Measurements from ENCODE around the gene NFIC.
"Not testable (repeated sequence)": the region's sequence is repeated elsewhere in the genome, so short reads cannot be mapped to it uniquely, and the experiment has no call there.

Gene NFIC

DNA sequence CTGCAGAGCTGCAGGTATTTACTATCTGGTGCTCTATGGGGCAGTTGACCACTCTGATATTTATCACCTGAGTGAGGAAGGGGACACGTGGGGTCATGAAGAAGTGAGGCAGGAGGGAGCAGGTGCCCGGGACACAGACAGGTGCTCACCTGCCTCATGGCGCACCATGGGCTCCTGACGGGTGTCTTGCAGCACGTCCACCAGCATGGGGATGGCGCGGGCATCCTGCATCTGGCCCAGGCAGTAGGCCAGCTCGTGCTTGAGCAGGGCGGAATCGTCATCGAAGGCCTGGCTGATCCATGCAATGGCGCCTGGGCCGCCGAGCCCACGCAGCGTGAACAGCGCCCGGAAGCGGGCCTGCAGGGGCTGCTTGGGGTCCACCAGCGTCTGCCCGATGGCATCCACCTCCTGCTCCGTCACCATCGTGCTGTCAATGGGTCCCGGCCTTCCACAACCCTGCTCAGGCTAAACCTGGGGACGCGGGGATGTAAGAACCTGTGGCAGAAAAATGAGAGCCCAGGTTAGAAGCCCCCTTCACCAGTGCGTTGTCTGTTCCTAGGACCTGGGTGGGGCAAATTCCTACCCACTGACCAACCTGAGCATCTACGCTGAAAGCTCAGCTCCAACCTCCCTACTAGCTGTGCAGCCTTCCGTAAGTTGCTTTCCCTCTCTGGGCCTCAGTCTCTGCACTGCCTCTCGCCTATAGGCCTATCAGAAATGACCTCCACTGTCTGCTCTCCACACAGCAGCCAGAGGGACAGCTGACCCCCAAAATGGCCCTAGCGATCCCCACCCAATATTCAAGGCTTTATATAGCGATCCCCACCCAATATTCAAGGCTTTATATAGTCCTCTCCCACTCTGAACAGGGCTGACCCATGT is 130.2 kb downstream of the NFIC start:
- no peak for DNase-seq

DNA sequence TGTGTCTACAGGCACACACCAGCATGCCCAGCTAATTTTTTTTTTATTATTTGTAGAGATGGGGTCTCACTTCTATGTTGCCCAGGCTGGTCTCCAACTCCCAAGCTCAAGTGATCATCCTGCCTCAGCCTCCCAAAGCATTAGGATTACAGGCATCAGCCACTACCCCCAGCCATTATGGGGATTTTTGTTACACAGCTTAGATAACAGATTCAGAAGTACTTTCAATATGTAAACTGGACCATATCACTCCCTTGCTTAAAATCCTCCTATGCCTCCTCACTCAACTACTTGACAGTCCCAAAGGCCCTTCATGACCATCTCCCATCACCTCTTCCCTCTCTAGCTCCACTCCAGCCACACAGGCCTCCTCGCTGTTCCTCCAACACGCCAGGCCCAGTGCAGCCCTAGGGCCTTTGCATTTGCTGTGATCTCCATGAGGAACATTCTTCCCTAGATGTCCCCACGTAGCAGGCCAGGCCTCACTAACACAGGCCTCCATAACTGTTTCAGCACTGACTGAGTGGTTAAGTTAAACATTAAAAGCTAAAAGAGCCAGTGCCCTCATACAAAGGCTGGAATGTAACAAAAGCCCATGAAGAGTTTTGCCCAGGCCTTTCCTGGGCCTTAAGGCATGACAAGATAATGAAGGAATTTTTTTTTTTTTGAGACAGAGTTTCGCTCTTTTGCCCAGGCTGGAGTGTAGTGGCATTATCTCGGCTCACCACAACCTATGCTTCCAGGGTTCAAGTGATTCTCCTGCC is 131.6 kb downstream of the NFIC start:
- no peak for DNase-seq

DNA sequence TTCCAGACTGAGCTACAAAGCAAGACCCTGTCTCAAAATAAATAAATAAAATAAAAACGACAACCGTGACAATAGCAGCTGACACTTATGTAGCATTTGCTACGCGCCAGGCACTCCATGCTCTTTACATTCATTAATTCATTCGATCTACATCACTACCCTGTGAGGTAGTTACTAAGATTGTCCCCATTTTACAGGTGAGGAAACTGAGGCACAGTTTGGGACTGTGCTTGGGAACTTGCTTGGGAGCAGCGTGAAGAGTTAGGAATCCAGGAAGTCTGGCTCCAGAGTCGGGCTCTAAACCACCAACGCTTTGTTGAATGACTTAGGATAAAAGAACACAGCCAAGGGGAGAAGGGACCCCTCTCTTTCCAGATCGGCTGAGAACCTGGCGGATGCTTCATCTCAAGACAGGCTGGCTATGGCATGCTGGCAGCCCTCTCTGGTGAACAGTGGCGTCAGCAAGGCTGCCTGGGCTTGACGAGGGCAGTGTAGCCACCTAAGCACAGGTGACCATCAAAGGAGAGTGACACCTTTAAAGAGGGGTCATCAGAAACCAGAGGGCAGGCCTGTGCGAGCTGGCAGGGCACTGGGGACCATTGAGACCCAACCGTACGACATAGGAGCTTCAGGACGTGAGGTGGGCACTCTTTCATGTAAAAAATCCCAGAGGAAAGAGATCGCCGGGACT is 133.5 kb downstream of the NFIC start:
- no peak for DNase-seq

DNA sequence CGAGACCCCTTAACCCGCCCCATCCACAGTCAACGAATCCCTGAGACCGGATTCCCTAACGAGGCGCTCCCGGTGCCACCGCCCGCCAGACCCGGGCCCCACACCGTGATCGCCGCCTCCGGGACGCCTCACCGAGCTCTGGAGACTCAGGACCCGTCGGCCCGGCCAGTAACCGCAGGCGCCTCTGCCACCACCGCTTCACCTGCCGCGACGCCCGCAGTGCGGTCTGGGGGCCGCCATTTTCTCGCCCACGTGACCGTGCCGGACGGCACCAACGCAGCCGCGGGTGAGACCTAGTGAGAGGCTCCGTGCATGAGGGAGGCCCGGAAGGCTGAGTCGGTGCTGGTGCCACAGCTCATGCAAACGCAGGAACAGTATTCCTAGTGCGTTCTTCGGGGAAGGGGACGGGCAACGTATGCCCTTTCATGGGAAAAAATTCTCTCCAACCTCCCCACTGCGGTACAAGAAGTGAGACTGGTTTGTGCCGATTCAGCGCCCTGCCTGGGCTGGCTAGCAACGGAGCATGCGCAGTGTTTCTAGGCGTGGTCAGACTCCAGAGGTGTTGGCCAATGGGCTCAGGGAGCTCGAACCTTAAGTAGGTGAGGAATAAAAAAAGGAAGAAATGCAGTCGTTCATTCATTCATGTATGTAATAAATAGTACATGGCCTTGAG is 134.2 kb downstream of the NFIC start, which contains the start of gene DOHH:
Gene DOHH, minus strand, starts transcription at position 246 of the 673 bp plus-strand sequence. CDS start 3,860 bp downstream, outside the sequence.
- DNase-seq: peak; percentile 99

DNA sequence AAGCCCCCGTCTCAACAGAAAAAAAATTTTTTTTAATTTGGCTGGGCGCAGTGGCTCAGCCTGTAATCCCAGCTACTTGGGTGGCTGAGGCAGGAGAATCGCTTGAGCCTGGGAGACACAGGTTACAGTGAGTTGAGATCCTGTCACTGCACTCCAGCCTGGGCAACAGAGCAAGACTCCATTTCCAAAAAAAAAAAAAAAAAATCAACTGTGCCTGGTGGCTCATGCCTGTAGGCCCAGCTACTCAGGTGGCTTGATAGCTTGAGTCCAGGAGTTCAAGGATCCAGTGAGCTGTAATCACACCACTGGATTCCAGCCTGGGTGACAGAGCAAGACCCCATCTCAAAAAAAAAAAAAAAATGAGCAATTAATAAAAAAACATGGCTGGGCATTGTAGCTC is 135.4 kb downstream of the NFIC start:
- no peak for DNase-seq

DNA sequence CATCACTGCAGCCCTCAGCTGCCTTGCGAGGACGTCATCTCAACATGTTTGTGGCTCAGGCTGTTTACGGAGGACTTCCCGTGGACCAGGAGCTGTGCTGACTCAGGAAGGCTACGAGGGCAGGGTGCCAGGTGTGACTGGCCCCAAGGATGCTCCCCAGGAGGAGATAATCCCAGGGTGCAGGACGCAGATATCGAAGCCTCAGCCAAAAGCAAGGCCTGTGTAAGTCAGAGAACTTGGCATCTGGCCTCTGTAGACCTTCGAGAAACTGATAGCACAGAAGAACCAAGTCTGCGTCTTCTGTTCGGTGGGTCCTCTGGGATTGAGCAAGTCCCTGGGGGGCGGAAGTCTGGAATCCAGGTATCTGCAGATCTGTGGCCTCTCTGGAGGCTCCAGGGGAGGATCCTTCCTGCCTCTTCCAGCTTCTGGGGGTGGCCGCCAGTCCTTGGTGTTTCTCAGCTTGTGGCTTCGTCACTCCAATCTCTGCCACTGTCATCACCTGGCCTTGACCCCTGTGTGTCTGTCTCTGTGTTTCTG is 136.7 kb downstream of the NFIC start:
- DNase-seq: peak; percentile 42

DNA sequence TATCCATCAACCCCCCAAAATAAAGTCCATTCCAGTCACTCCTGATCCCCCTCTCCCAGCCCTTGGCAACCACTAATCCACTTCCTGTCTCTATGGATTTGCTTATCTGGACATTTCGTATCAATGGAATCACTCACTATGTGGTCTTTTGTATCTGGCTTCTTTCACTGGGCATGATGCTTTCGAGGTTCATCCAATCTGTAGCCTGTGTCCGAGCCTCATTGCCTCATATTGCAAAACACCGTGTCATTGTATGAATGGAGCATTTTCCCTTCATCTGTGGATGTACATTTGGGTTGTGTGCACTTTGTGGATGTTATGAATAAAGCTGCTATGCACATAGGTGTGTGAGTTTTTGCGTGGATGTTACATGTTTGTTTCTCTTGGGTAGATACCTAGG is 138.4 kb downstream of the NFIC start:
- peak; percentile 30 for DNase-seq

DNA sequence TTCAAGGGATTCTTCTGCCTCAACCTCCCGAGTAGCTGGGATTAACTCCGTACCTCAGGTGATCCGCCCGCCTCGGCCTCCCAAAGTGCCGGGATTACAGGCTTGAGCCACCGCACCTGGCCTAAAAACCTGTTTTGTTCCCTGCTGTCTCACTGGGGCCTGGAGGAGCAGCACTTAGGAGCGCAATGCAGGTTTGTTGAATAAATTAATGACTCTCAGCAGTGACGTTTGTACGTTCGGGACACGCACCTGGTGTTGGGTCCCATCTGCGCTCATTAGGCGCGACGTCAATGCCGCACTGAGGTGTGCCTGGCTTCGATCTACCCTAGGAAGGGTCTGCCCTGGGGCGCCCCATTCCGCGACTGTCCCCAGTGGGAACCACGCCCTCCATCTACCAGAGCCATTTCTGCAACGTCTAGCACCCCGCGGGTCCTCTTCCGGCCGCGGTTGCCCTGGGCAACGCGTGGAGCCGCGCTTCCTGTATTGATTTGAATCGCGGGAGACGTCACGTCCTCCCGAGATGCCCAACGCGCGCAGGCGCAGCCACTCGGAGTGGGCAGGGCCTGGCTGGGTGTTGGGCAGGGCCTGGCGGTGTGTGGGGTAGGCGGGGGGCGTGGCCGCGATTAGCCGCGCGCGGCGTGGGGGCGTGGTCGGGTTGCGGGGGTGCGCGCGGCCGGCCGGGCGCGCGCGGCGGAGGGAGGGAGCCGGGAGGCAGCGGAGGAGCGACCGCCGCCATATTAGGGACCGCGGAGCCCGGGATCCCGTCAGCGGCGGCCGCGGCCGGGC is 139.4 kb downstream of the NFIC start, which contains the start of gene FZR1:
Gene FZR1, plus strand, starts transcription at position 714 of the 786 bp plus-strand sequence. CDS start 16,679 bp downstream, outside the sequence.
- DNase-seq: peak; percentile 99

DNA sequence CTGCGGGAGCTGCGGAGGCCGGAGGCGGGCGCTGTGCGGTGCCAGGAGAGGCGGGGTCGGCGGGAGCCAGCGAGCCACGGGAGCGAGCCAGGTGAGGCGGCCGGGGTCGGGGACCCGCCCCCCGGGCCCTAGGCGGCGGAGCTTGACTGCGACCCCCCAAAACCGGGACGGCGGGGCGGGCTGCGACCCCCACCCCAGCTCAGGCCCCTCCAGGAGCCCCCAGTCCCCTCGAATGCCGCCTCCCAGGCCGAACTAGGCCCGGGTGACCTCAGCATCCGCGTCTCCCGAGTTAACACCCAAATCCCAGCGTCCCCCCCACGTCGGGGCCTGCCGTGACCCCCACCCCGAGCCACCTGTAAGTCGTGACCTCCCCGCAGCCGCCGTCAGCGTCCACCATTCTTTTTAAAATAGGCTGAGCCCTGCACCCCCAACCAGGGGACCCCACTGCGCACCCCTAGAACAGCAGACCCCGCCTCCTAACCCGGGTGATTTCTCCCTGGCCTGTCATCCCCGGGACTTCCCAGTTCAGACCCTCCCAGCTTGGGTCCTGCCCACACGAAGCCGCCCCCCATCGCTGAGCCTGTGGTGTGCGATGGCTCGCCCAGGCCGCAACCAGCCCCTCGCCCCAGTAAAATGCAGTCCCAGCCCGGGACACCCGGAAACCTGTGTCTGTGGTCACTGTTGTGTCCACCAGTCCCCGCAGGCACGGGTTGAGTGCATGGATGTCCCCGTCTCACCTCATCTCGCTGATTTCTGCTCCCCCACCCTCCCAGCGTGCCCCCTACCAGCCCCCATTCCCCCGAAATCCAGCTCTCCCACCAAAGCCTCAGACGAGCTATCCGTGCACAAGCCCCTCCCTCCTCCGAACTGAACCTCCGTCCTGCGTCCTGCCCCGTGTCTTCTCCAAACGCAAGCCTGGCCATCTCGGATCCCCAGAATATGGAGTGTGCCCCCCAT is 140.3 kb downstream of the NFIC start:
- peak; percentile 47 for DNase-seq

DNA sequence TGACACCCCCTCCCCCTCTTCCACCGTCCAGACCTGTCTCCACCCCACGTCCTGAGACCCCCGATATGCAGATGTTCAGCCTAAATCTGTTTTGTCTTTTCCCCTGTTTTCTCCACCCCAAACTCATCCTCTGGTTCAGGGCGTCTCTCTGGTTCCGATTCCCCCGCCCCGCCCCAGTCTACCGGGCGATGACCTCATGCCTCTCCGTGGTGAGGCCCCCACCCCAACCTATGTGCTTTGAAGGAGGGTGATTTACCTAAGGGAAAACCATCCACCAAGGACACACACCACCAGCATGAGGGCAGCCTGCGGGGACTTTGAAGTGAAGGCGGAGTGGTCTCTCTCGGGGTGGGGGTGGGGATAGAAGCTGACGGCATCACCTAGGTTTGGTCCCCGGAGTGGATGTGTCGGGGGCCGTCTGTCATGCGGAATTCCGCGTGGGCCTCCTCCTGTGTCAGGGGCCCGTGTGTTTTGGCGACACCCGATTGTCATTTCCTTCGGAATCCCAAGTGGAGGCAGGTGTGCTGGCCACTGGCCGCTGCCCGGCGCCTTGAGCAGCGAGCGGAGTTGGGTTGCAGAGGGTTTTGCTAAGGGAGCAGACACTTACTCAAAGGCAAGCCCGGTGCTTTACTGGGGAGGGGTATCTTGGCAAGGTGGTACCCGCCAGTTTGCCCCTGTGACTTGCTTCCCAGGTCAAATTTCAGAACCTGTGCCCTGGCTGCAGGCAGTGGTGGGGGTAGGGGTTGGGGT is 141.2 kb downstream of the NFIC start:
- DNase-seq: no peak

DNA sequence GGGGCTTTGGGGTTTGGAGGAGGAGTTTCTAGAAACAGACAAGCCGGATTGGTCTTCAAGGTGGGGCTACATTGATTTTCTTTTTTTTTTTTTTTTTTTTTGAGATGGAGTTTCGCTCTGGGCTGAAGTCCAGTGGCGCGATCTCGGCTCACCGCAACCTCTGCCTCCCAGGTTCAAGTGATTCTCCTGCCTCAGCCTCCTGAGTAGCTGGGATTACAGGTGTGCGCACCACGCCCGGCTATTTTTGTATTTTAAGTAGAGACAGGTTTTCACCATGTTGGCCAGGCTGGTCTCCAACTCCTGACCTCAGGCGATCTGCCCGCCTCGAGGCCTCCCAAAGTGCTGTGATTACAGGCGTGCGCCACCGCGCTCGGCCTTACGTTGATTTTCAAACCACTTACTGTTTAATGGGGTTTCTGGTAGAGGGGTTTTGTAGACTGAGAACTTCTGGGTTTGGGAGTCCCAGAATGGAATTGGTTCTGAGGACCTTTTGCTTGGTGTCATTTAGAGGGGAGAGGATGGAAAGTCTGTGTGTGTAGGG is 141.8 kb downstream of the NFIC start:
- not testable (repeated sequence) for DNase-seq

DNA sequence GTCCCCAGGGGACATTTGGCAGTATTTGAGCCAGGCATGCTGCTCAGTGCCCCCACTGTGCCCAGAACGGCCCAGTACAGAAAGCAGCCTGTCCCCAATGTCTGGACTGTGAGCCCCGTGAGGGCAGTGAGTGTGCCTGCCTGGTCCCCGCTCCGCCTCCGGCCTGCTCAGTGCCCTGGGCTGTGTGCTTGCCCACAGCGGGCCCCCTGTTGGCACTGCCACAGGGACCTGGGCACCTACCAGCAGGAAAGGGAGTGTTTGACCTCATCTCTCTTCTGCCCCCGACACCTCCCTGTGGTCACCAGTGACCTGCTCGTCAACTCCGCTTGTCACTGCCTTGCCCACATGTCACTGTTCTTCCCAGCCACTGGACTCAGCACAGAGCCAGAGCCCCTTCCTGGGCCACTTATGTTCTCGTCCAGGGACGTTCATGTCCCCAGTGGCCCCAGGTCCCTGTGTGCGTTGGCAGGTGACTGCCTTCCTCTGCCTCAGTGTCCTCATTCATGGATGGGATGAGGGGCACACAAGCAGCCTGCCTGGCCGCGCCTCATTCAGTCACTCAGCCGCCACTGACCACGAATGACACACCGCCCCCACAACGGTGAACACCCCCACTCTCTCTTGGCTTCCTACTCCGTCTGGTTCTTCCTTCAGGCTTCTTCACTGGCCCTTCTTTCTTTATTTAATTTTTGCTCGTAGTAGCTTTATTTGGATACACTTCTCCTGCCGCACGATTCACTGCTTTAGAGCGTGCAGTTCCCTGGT is 142.6 kb downstream of the NFIC start:
- no peak for DNase-seq

DNA sequence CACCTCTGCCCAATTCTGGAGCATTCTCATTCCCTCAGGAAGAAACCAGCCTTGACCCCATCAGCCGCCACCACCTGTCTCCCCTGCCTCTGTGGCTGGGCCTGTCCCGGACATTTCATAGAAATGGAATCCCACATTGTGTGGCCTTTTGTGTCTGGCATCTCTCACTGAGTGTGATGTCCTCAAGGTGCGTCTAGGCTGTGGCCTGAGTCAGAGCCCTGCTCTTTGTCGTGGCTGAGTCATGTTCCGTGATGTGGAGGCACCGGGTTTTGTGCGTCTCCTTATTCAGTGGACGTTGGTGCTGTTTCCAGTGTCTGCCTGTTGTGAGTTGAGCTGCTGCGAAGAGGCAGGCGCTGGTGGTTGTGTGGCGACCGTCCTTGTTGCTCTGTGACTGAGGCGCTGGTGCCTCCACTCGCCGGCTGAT is 143.2 kb downstream of the NFIC start:
- DNase-seq: no peak

DNA sequence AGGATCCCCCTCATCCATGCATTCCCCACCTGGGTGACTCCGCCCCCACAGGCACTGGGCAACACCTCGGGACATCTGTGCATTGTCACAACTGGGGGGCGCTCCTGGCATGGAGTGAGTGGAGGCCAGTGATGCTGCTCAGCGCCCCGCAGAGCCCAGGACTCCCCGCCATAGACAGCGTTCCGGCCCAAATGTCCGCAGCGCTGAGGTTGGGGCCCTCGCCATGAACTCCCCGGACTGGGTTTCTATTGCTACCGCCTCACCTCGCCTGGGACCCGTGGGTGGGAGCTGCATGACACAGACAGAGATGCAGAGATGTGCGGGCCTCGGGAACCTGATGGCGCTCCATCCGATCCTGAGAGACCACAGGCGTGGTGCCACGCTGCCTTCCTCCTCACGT is 144.3 kb downstream of the NFIC start:
- no peak for DNase-seq

DNA sequence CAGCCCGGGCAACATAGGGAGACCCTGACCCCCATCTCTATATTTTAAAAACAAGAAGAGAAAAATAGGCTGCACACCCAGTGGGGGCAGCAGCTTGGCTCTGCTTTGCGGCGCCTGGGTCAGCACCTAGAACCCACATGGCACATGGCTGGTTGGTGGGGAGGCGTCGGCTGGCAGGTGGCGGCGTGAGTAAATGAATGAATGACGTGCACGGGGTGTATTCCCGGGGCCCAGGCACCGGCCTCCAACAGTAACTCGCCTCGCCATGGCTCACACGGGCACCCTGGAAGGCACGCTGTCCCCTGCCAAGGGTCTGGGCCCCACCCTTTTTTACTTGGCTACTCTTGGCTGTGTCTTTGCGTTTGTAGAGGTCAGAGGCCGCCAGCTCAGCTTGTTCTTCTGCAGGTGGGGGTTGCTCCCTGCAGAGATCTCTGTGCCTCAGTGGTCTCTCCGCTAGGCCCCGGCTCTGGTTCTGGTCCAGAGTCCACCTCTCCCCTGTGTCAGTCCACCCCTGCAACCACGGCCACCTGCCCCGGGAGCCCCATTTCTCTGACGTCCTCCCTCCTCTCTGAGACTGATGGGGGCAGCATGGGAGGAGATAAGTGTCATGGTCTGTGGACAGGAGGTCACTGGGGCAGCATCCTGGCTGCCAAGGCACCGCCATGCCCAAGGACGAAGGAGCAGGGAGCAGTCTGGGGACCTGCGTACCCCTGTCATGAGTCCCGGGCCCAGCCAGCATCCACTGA is 145.3 kb downstream of the NFIC start:
- no peak for DNase-seq

DNA sequence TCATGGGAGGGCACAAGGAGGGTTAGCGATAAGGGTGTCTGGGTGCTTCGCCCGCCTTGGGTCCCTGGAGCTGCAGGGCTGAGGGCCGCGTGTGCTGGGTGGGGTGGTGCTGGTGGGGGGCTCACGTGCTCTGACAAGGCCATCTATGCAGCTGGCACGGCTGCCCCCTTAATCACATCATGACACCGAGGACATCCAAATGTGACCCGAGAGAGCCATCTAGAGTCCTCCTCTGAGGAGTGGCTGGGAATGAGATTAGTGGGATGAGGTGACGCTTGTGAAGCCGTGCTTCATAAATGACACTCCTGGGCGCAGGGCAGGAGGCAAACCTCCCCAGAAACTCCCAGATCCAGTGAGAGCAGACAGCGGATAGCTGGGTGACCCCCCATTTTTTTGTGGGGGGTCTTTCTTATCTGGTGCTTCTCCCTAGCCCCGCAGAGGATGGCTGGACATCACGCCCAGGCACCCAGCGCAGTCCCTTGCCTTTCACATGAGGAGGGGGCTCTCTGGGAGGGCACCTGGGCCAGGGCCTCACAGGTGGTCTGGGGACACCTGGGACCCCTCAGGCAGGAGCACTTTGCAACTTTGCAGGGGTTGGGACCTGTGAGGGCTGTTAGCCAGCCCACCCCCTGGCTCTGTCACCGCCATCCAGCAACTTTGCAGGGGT is 146.3 kb downstream of the NFIC start:
- no peak for DNase-seq

Data from hematopoietic multipotent progenitor cell treated with erythropoietin and hydrocortisone succinate and interleukin-3 and kit ligand, for 4 days (in vitro differentiated cells).